ENCODE measurements around the gene ADAMTSL4. TPM values are rescaled to one million over a fixed set of nuclear protein-coding genes. Genes with fewer than 3 reads are reported as not detected.
A peak's percentile ranks its signal among the peaks of the same experiment; 100 is the strongest.

Gene ADAMTSL4
- total and polyA plus RNA-seq, 9 of the 15 experiments (the other 6 are each of a cell fraction or from before 2014, with no cell fraction given) = 12.7 to 212 (median 35.6) TPM

GRCh38 chr1:150579110-150579944 is 30.1 kb downstream of the ADAMTSL4 start, which contains the start of gene MCL1 (continued):
- TF ChIP-seq, protein P1, sequence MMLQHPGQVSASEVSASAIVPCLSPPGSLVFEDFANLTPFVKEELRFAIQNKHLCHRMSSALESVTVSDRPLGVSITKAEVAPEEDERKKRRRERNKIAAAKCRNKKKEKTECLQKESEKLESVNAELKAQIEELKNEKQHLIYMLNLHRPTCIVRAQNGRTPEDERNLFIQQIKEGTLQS (IDR thresholded peaks at IDR 0.05) = no peak
- TF ChIP-seq, protein P1 (CRISPR knock-in tag; conservative IDR thresholded peaks at IDR 0.05) = peak; percentile 24; the same call in 1 of the 2 replicates
- TF ChIP-seq SRSF7 (optimal IDR thresholded peaks at IDR 0.05; ENCODE audit: low read depth, low read length) (no peak), E2F5 (CRISPR knock-in tag; IDR thresholded peaks at IDR 0.05) (no peak), STAT5A (IDR thresholded peaks at IDR 0.05; ENCODE audit: borderline replicate concordance, low read length) (no peak), MTA2 (IDR thresholded peaks at IDR 0.05; ENCODE audit: low read depth) (no peak), ZNF274 (IDR thresholded peaks at IDR 0.05; ENCODE audit: borderline replicate concordance, low read depth, low read length) (no peak), ZNF75A (CRISPR knock-in tag; IDR thresholded peaks at IDR 0.05) (no peak), HNRNPLL (IDR thresholded peaks at IDR 0.05; ENCODE audit: low read depth, low read length, poor library complexity, severe bottlenecking) (peak; percentile 48), ZNF347 (CRISPR knock-in tag; IDR thresholded peaks at IDR 0.05; ENCODE audit: low read depth) (no peak), ZFX (CRISPR knock-in tag; IDR thresholded peaks at IDR 0.05) (peak; percentile 98), ZNF512 (tag; IDR thresholded peaks at IDR 0.05) (no peak), CBX2 (IDR thresholded peaks at IDR 0.05; ENCODE audit: insufficient read depth, low read length, poor library complexity, severe bottlenecking) (no peak)
- TF ChIP-seq, protein P2, sequence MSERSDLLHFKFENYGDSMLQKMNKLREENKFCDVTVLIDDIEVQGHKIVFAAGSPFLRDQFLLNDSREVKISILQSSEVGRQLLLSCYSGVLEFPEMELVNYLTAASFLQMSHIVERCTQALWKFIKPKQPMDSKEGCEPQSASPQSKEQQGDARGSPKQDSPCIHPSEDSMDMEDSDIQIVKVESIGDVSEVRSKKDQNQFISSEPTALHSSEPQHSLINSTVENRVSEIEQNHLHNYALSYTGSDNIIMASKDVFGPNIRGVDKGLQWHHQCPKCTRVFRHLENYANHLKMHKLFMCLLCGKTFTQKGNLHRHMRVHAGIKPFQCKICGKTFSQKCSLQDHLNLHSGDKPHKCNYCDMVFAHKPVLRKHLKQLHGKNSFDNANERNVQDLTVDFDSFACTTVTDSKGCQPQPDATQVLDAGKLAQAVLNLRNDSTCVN (CRISPR knock-in tag; IDR thresholded peaks at IDR 0.05) = no peak
- TF ChIP-seq, protein P3, sequence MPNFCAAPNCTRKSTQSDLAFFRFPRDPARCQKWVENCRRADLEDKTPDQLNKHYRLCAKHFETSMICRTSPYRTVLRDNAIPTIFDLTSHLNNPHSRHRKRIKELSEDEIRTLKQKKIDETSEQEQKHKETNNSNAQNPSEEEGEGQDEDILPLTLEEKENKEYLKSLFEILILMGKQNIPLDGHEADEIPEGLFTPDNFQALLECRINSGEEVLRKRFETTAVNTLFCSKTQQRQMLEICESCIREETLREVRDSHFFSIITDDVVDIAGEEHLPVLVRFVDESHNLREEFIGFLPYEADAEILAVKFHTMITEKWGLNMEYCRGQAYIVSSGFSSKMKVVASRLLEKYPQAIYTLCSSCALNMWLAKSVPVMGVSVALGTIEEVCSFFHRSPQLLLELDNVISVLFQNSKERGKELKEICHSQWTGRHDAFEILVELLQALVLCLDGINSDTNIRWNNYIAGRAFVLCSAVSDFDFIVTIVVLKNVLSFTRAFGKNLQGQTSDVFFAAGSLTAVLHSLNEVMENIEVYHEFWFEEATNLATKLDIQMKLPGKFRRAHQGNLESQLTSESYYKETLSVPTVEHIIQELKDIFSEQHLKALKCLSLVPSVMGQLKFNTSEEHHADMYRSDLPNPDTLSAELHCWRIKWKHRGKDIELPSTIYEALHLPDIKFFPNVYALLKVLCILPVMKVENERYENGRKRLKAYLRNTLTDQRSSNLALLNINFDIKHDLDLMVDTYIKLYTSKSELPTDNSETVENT (CRISPR knock-in tag; IDR thresholded peaks at IDR 0.05) = no peak
- TF ChIP-seq, protein P4, sequence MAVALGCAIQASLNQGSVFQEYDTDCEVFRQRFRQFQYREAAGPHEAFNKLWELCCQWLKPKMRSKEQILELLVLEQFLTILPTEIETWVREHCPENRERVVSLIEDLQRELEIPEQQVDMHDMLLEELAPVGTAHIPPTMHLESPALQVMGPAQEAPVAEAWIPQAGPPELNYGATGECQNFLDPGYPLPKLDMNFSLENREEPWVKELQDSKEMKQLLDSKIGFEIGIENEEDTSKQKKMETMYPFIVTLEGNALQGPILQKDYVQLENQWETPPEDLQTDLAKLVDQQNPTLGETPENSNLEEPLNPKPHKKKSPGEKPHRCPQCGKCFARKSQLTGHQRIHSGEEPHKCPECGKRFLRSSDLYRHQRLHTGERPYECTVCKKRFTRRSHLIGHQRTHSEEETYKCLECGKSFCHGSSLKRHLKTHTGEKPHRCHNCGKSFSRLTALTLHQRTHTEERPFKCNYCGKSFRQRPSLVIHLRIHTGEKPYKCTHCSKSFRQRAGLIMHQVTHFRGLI (CRISPR knock-in tag; IDR thresholded peaks at IDR 0.05) = no peak
- TF ChIP-seq, protein P5, sequence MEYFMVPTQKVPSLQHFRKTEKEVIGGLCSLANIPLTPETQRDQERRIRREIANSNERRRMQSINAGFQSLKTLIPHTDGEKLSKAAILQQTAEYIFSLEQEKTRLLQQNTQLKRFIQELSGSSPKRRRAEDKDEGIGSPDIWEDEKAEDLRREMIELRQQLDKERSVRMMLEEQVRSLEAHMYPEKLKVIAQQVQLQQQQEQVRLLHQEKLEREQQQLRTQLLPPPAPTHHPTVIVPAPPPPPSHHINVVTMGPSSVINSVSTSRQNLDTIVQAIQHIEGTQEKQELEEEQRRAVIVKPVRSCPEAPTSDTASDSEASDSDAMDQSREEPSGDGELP (CRISPR knock-in tag; IDR thresholded peaks at IDR 0.05; ENCODE audit: borderline replicate concordance) = peak; percentile 74; the same call in 1 of the 2 replicates

All from K562 (cell line).